Measurements from ENCODE around the gene FKBP15.
A peak's percentile ranks its signal among the peaks of the same experiment; 100 is the strongest.

FKBP15 gene

DNA sequence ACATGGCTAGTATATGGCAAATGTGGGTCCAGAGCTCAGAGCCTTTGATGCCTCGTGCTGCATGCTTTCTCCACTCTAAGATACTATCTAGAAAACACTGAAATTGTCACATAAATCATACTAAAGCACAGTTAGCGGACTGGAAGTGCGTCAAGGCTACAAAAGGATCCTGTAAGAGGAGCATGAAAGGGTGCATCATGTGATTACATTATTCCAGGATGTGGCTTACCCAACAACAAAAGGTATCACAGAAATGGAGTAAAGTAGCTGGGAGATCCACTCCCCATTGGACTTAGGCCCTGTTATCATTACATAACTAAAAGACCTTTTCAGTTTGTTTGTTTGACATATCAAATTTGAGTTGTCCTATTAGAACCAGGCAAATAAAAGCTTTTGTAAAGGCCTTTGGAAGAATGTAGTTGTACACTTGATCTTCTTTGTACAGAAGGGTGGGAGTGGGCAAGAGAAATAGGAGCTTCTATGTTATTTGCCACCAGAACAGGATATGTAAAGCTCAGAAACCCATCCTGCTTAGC is 7.1 kb upstream of the FKBP15 start:
- DNase-seq: no peak

DNA sequence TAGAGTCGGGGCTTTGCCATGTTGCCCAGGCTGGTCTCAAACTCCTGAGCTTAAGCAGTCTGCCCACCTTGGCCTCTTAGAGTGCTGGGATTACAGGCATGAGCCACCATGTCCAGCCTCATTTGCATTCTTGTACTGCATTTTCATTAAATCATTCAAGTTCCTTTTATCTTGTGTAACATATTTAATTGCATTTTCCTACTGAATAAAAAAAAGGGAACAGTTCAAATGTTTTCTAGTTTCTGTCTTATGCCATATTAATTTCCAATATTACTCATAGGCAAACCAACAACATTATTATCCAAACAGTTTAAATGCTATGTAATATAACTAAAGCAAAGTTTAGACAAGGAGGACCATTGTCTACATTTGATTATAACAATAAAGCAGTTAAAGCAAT is 6.4 kb upstream of the FKBP15 start:
- DNase-seq: no peak

DNA sequence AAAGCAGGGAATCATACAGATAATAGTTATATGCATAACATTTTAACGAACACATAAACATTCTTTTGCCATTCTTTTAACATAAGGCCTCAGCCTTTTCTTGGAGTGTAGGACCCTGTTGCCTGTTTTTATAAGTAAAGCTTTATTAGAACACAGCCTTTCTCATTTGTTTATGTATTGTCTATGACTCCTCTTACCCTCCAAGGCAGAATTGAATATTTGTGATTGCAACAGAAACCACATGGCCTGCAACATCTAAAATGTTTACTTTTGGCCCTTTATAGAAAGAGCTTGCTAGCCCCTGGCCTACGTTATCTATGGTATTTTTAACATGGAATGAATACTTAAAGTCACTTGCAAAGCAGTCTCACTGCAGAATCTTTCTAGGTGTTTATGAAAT is 2.9 kb upstream of the FKBP15 start:
- no peak for DNase-seq

GRCh38 chr9:113222482-113222841 is 1.4 kb upstream of the FKBP15 start:
- no peak for DNase-seq

DNA sequence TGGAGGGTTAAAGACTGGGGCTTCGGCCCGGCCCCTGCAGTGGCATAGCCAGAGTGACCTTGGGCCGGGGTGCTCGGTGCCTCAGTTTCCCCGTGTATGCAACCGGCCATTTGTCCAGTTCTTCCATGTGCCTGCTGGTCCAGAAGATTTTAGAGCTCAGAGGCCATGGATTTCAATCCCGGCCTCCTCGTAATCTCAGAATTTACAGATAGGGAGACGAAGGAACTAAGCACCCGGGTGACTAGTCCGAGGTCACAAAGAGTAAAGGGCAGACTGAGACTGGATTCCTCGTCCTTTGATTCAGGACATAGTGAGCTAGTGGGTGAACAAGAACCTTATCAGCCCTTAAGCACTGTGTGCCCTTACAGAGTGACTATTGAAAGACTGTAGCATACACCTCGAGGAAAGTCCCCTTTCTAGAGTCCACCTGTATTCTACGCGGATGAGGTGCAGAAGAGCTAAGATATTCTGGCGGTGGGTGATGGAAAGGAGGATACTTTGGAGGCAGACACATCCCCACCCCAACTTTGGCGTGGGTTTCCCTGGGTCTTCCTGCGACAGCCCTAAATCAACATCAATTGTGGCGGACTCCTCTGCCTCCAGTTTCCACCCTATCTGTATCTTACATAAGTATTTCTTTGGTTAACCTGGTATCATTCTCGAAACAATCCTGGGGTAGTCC is 864 bp upstream of the FKBP15 start:
- no peak for DNase-seq

GRCh38 chr9:113220467-113221002 is 542 bp downstream of the FKBP15 start:
- no peak for DNase-seq

DNA sequence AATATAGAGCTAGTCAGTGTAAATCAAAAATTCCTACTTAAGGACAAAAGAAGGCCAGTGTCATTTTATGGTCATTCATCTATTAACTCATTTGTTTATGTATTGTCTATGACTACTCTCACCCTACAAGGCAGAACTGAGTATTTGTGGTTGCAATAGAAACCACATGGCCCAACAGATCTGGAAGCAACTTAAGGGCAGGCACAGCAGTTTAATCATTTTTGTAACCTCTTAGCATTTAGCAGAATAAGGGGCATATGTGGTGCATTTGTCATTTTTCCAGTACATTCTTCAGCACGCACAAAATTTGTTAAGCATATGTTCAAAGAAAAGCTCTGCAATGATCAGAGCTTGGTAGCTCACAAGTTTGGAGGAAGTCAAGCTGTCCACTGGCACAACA is 1.1 kb downstream of the FKBP15 start:
- DNase-seq: peak; percentile 28

- DNase-seq: no peak
Measured at GRCh38 chr9:113219186-113219936, 1.7 kb downstream of the FKBP15 start.

GRCh38 chr9:113216406-113216805 is 4.7 kb downstream of the FKBP15 start:
- DNase-seq: no peak

GRCh38 chr9:113215132-113215531 is 5.9 kb downstream of the FKBP15 start:
- no peak for DNase-seq

DNA sequence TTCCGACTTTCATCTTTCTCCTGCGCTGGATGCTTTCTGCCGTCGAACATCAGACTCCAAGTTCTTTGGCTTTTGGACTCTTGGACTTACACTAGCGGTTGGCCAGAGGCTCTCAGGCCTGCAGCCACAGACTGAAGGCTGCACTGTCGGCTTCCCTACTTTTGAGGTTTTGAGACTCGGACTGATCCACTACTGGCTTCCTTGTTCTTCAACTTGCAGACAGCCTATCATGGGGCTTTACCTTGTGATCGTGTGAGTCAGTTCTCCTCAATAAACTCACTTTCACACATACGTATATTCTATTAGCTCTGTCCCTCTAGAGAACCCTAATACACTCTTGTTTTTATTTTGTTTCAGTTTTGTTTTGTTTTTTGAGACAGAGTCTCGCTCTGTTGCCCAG is 10.3 kb downstream of the FKBP15 start:
- no peak for DNase-seq

DNA sequence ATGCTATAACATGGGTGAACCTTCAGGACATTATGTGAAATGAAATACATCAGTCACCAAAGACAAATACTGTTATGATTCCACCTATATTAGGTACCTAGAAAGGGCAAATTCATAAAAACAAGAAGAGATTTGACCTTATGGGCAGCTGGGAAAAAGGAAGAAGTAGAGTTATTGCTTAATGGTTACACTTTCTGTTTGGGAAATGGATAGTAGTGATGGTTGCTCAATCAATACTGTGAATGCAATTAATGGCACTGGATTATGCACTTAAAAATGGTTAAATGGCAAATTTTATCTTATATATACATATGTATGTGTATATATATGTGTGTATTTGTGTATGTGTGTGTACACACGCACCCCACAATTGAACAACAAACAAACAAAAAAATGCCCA is 15.2 kb downstream of the FKBP15 start:
- no peak for DNase-seq

GRCh38 chr9:113205432-113205831 is 15.6 kb downstream of the FKBP15 start:
- DNase-seq: no peak

GRCh38 chr9:113199683-113200329 is 21.3 kb downstream of the FKBP15 start:
- no peak for DNase-seq

- DNase-seq: no peak
Measured at GRCh38 chr9:113192455-113192854, 28.6 kb downstream of the FKBP15 start.

DNA sequence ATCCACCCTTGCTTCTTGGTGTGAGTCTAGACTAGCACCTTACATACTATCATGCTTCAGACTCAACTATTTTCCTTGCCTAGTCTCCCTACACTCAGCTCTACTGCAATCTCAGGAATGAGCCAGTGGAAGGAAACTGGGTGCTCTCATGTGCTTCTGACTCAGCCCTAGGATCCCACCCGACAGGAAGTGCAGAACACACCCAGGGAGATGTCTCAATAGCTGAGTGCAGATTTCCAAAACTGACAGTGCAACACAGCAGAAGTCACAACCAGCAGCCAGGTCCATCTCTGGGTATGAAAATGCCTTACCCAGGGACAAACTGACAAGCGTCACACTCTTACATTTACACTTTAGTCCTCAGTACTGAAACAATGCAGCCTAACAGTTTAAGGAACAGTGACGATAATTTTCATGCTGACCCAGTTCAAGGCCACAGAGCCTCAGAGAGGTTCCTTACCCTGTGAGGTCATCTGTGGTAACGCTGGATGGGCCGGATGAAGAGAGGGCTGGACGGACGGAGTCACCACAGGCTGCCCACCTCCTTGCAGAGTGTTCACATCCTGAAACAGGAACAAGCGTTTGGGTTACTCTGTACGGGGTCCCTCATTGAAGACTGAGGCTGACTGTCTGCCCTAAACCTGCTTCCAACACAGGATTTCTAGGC is 33.0 kb downstream of the FKBP15 start:
- no peak for DNase-seq

GRCh38 chr9:113186137-113186755 is 34.8 kb downstream of the FKBP15 start:
- DNase-seq: no peak

- DNase-seq: no peak
Measured at GRCh38 chr9:113185271-113185670, 35.8 kb downstream of the FKBP15 start.

- no peak for DNase-seq
Measured at GRCh38 chr9:113184539-113184938, 36.5 kb downstream of the FKBP15 start.

GRCh38 chr9:113183956-113184488 is 37.1 kb downstream of the FKBP15 start:
- no peak for DNase-seq

DNA sequence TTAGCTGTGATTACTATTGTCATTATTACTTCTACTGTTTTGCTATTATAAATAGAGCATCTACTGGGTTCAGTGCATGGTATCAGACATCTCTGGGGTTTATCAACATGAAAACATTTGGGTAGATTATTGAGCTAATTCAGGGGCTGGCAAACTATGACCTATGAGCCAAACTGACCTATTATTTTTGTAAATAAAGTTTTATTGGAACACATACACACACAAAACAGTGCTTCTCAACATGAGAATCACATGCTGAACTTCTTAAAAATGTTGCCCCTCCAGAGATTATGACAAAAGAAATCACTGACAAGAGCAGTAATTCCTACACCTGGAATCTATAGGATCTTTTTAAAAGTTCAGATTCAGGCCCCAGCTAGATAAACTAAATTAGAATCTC is 39.9 kb downstream of the FKBP15 start:
- DNase-seq: no peak

DNA sequence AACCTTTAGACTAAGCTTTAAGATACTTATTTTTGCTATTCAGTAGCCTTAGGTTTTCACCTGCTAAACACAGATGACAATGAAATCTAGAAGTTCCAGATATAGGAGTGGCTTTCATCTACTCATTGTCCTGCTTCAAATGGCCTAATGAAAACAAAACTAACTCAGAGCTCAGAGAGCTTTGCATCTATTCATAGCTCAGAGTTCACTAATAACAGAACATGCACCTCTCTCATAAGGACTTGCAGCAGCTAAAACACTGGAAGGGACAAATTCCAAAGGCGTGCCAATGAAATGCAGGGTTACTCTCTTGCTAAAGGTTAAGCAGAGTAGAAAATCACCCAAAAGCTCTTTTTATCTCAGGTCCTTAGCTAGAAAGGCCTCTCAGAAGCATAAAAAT is 41.2 kb downstream of the FKBP15 start:
- no peak for DNase-seq
